ENCODE data around the gene PRG3. TPM values are rescaled to one million over a fixed set of nuclear protein-coding genes. Genes with fewer than 3 reads are reported as not detected.

Gene PRG3
- total and polyA plus RNA-seq, 2 experiments from 2014 or later: not detected

- Histone ChIP-seq H3K4me2 (ENCODE audit: unreplicated experiment) (peak within 1 kb of the TSS; percentile 83), H3K9ac (peak within 1 kb of the TSS; percentile 86), H4K20me1 (ENCODE audit: insufficient read depth) (no peaks in the 10 kb centered on the region), H3K27me3 (replicated peaks; ENCODE audit: insufficient read depth) (no peaks in the 10 kb centered on the region), H2AFZ (peak within 1 kb of the TSS; percentile 72), H3F3A (ENCODE audit: insufficient read depth) (peaks cover 35% of the 10 kb centered on the region), H3K9me2 (ENCODE audit: insufficient read depth) (no peaks in the 10 kb centered on the region), H3K4me1 (ENCODE audit: insufficient read depth) (peaks cover 45% of the 10 kb centered on the region), H3K36me3 (ENCODE audit: low read depth) (no peaks in the 10 kb centered on the region), H3K27ac (peak within 1 kb of the TSS; percentile 99), H3K4me3 (peak within 1 kb of the TSS; percentile 70), H3K9me3 (ENCODE audit: low read depth) (no peaks in the 10 kb centered on the region), H3K79me2 (ENCODE audit: insufficient read depth) (0 out of 2 replicates have a peak, but pooled peaks cover 3% of the 10 kb centered on the region)
- TF ChIP-seq EZH2 (IDR thresholded peaks at IDR 0.05; ENCODE audit: insufficient read depth, poor library complexity, severe bottlenecking) (no peak), EZH2phosphoT487 (IDR thresholded peaks at IDR 0.05; ENCODE audit: insufficient read depth, low read depth) (no peak)
- in situ Hi-C loops (cut with MboI): no loop called here
- peak; percentile 94 for DNase-seq
- 1% methylated on average over 20 to 38 of the region's 39 CpGs for WGBS, 2 experiments (ENCODE audit: low coverage in 1 of 2, low lambda C conversion rate in 2 of 2, missing lambda C conversion rate in 2 of 2)
Measured at GRCh38 chr11:57426929-57427726, 46.2 kb upstream of the PRG3 start, which contains the start of gene SLC43A3. TSS of gene SLC43A3 (minus strand) at chr11:57427121. CDS start at chr11:57426172, 949 bp downstream.

GRCh38 chr11:57426439-57426928 is 45.5 kb upstream of the PRG3 start:
- 3 to 4% methylated on average over 16 of the region's 16 CpGs for WGBS, 2 experiments (ENCODE audit: low coverage in 1 of 2, low lambda C conversion rate in 2 of 2, missing lambda C conversion rate in 2 of 2)
- in situ Hi-C loops (cut with MboI): no loop called here
- peak overlapping the region; percentile 70 for H3K4me3 ChIP-seq
- no peaks in the 10 kb centered on the region for H4K20me1 ChIP-seq (ENCODE audit: insufficient read depth)
- H3K27me3 ChIP-seq (replicated peaks; ENCODE audit: insufficient read depth): no peaks in the 10 kb centered on the region
- DNase-seq: peak; percentile 59
- H3K4me1 ChIP-seq (ENCODE audit: insufficient read depth): peaks cover 42% of the 10 kb centered on the region
- no peaks in the 10 kb centered on the region for H3K9me2 ChIP-seq (ENCODE audit: insufficient read depth)
- 0 out of 2 replicates have a peak, but pooled peaks cover 3% of the 10 kb centered on the region for H3K79me2 ChIP-seq (ENCODE audit: insufficient read depth)
- peak overlapping the region; percentile 72 for H2AFZ ChIP-seq
- H3K27ac ChIP-seq: peak overlapping the region; percentile 99
- no peak for TF ChIP-seq EZH2 (IDR thresholded peaks at IDR 0.05; ENCODE audit: insufficient read depth, poor library complexity, severe bottlenecking)
- TF ChIP-seq EZH2phosphoT487 (IDR thresholded peaks at IDR 0.05; ENCODE audit: insufficient read depth, low read depth): no peak
- peak overlapping the region; percentile 86 for H3K9ac ChIP-seq
- H3K4me2 ChIP-seq (ENCODE audit: unreplicated experiment): peak overlapping the region; percentile 83
- H3F3A ChIP-seq (ENCODE audit: insufficient read depth): peaks cover 35% of the 10 kb centered on the region
- no peaks in the 10 kb centered on the region for H3K36me3 ChIP-seq (ENCODE audit: low read depth)
- H3K9me3 ChIP-seq (ENCODE audit: low read depth): no peaks in the 10 kb centered on the region

DNA sequence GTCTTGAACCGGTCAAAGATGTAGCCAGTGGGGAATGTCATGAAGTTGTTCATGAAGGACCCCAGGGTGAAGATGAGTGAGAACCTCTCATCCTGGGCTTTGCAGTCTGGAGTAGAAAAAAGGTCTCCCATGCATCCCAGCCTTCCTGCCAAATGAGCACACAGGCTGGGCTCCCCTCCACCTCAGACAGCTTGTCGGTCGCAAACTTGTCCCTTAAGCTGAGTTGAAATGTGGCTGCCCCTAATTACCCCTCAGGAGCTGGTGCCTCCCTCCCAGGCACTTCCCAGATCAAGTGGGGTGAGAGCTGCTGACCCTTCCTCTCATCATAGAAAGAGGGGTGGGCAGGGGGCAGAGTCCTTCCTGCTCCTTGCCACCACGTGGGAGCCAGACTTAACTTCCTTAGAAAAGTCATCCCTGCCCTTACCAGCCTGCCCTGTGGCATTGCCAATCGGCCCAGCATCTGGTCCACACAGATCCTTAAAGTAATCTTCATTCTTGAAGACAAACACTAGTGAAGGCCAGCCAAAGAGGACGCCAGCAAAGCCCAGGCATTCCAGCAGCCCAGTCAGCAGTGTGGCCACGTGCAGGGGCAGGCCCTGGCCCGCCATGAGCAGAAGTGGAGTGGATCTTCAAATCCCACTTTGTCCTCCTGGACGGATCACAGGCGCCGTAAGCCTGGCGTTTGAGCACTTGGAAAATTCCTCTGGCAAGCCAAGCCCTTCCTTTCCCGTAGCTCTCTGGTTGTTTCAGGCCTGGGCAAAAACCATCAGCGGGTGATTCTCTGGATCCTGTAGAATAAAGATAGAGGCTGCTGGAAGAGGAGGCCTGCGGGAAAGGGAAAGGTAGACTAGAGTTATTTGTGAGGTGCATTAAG is 44.9 kb upstream of the PRG3 start:
- Histone ChIP-seq H3K4me3 (peak overlapping the region; percentile 70), H3F3A (ENCODE audit: insufficient read depth) (peaks cover 35% of the 10 kb centered on the region), H3K27me3 (replicated peaks; ENCODE audit: insufficient read depth) (no peaks in the 10 kb centered on the region), H4K20me1 (ENCODE audit: insufficient read depth) (no peaks in the 10 kb centered on the region), H3K9me2 (ENCODE audit: insufficient read depth) (no peaks in the 10 kb centered on the region), H3K36me3 (ENCODE audit: low read depth) (no peaks in the 10 kb centered on the region), H3K27ac (peak overlapping the region; percentile 99), H3K9me3 (ENCODE audit: low read depth) (no peaks in the 10 kb centered on the region), H3K9ac (peak overlapping the region; percentile 86), H3K79me2 (ENCODE audit: insufficient read depth) (0 out of 2 replicates have a peak, but pooled peaks cover 3% of the 10 kb centered on the region), H2AFZ (peak overlapping the region; percentile 72), H3K4me2 (ENCODE audit: unreplicated experiment) (peak overlapping the region; percentile 83), H3K4me1 (ENCODE audit: insufficient read depth) (peaks cover 42% of the 10 kb centered on the region)
- TF ChIP-seq EZH2phosphoT487 (IDR thresholded peaks at IDR 0.05; ENCODE audit: insufficient read depth, low read depth) (no peak), EZH2 (IDR thresholded peaks at IDR 0.05; ENCODE audit: insufficient read depth, poor library complexity, severe bottlenecking) (no peak)
- in situ Hi-C loops (cut with MboI): no loop called here
- WGBS, 2 experiments (ENCODE audit: low coverage in 1 of 2, low lambda C conversion rate in 2 of 2, missing lambda C conversion rate in 2 of 2): 12 to 20% methylated on average over 14 to 15 of the region's 15 CpGs
- DNase-seq: peak; percentile 79
